HG03103 (cell line): ENCODE measurements around the gene GABRB3.

ENCODE experiments used
- ATAC-seq: cut with Tn5 transposase; IDR thresholded peaks from one replicate; pipeline ENCODE4 v1.9.1; 2021; ENCODE audit warnings: low read depth; ENCODE audit not compliant: unreplicated experiment

Gene GABRB3

GRCh38 chr15:26564361-26564760 is 208.5 kb downstream of the GABRB3 start:
- no peak for ATAC-seq

- no peak for ATAC-seq
Observed at GRCh38 chr15:26562336-26562735, 210.5 kb downstream of the GABRB3 start.

- no peak for ATAC-seq
Observed at GRCh38 chr15:26561896-26562295, 211.0 kb downstream of the GABRB3 start.

- ATAC-seq = no peak
Observed at GRCh38 chr15:26561130-26561529, 211.7 kb downstream of the GABRB3 start.

GRCh38 chr15:26555898-26556297 is 217.0 kb downstream of the GABRB3 start:
- no peak for ATAC-seq

GRCh38 chr15:26551473-26551872 is 221.4 kb downstream of the GABRB3 start:
- no peak for ATAC-seq

GRCh38 chr15:26550880-26551279 is 222.0 kb downstream of the GABRB3 start:
- no peak for ATAC-seq

- ATAC-seq = no peak
Observed at GRCh38 chr15:26537663-26538062, 235.2 kb downstream of the GABRB3 start.

- ATAC-seq = no peak
Observed at GRCh38 chr15:26531489-26531888, 241.4 kb downstream of the GABRB3 start.

GRCh38 chr15:26525096-26525495 is 247.8 kb downstream of the GABRB3 start:
- no peak for ATAC-seq

- ATAC-seq = no peak
Observed at GRCh38 chr15:26521691-26522198, 251.1 kb downstream of the GABRB3 start.

GRCh38 chr15:26521130-26521529 is 251.7 kb downstream of the GABRB3 start:
- no peak for ATAC-seq

GRCh38 chr15:26518885-26519284 is 254.0 kb downstream of the GABRB3 start:
- no peak for ATAC-seq

GRCh38 chr15:26516102-26516980 is 256.5 kb downstream of the GABRB3 start:
- no peak for ATAC-seq

- no peak for ATAC-seq
Observed at GRCh38 chr15:26504009-26504408, 268.9 kb downstream of the GABRB3 start.
